Heart right ventricle (tissue), 16 donors: ENCODE measurements around the gene NARF. TPM values are rescaled to one million over a fixed set of nuclear protein-coding genes. Genes with fewer than 3 reads are reported as not detected.
A peak's percentile ranks its signal among the peaks of the same experiment; 100 is the strongest.
"Not testable (repeated sequence)": the region's sequence is repeated elsewhere in the genome, so short reads cannot be mapped to it uniquely, and the experiment has no call there.

Experiments used
- ATAC-seq, 8 donors: fragments of 200-7000 bp; cut with Tn5 transposase; one replicate each; pipeline ENCODE4 v1.9.1; 2020; ENCODE audit warnings: mild to moderate bottlenecking in 8 of 8, moderate library complexity in 8 of 8, moderate number of reproducible peaks in 1 of 8
- DNase-seq, 2 donors: peaks; one replicate each; pipeline ENCODE4 v3.0.0-alpha.2; 2020
- H3K27ac ChIP-seq, 10 donors: fragments of 200-600 bp; sonication (generic) in 2 of 10; one replicate each; pipeline versions ENCODE4 v1.5.0 to v1.8.0; 2020 to 2022; ENCODE audit warnings: mild to moderate bottlenecking in 3 of 10
- H3K27me3 ChIP-seq, 7 donors: fragments of 200-600 bp; one replicate each; pipeline ENCODE4 v1.8.0; 2021 to 2022; ENCODE audit warnings: mild to moderate bottlenecking in 2 of 7
- H3K36me3 ChIP-seq, 9 donors: fragments of 200-600 bp; sonication (generic) in 1 of 9; one replicate each; pipeline versions ENCODE4 v1.5.0 to v1.8.0; 2020 to 2022; ENCODE audit warnings: mild to moderate bottlenecking in 2 of 9
- H3K4me1 ChIP-seq, 9 donors: fragments of 200-600 bp; sonication (generic) in 1 of 9; one replicate each; pipeline versions ENCODE4 v1.5.0 to v1.8.0; 2020 to 2022; ENCODE audit warnings: mild to moderate bottlenecking in 4 of 9
- H3K4me3 ChIP-seq, 10 donors: fragments of 200-600 bp; sonication (generic) in 2 of 10; one replicate each; pipeline versions ENCODE4 v1.5.0 to v1.8.0; 2020 to 2022; ENCODE audit warnings: mild to moderate bottlenecking in 7 of 10, moderate library complexity in 2 of 10
- H3K9me3 ChIP-seq, 11 donors: fragments of 200-600 bp in 10 of 11; sonication (generic) in 2 of 11; one replicate each; pipeline versions ENCODE4 v1.5.0 to v1.8.0; 2013 to 2022; ENCODE audit warnings: mild to moderate bottlenecking in 2 of 11, control low read depth in 1 of 11, moderate library complexity in 1 of 11
- CTCF ChIP-seq, 9 donors: fragments of 200-600 bp; sonication (generic) in 2 of 9; IDR thresholded peaks; one replicate each; pipeline versions ENCODE4 v1.5.0 to v1.8.0; 2021 to 2022; ENCODE audit warnings: antibody characterized with exemption in 9 of 9, mild to moderate bottlenecking in 5 of 9, moderate library complexity in 1 of 9
- WGBS, 2 donors: extraction: QIAGEN DNeasy Blood & Tissue Kit; methylation state at CpG; one replicate each; pipeline ENCODE4 v1.1.7; 2013; ENCODE audit warnings: inconsistent platforms in 1 of 2; 5-methylcytosine and 5-hydroxymethylcytosine counted together
- intact Hi-C, 10 donors: fragments of 100-400 bp; cut with DNase I; formaldehyde crosslinking; loops; one replicate each; pipeline versions ENCODE4 v1.11.1 to v1.14.2; 2022
- polyA plus RNA-seq, 2 donors: library from polyadenylated mRNA; stranded (reverse); fragments of 200-250 nt; gene quantifications; one replicate each; pipeline ENCODE4 v1.2.3, GENCODE V29; 2013
- total RNA-seq, 10 donors: library from RNA; stranded (reverse); fragmentation: NEBNext Ultra II Directional in 3 of 10; extraction: Animal tissue kit (Norgen Biotek cat#: 25700) in 3 of 10; gene quantifications; one replicate each; pipeline versions ENCODE4 v1.2.1 to v1.2.4, GENCODE V29; 2021 to 2023
- donor health status: Arrhythmogenic right ventricular cardiomyopathy.
- donor health status: ischemic (EF 13 %, LVEDD 7.1; RV severe dilation, severe dysfunction).
- donor health status: healthy with polysubstance abuse.
- donor health status: DM: no; HTN: yes; CAD: no.
- donor health status: DM: no; HTN: no; CAD: no.
- donor health status: ischemic (EF 25% LVEDD 6.9; RV normal size, moderate dysfunction).
- donor health status: ischemic (EF 25% LVEDD 5.7; RV mildly dilated, moderate dysfunction).
- donor health status: healthy.
- donor health status: DM: yes; HTN: yes; CAD: no.
- donor health status: Ischemic cardiomyopathy.
- donor health status: ischemic (EF 35%, LVEDD 5.7; RV mildly dilated, moderate dysfunction).
- donor health status: nonischemic (EF 11% LVEDD 7.7; RV severe dilation, severe dysfunction).
- donor health status: DM: yes; HTN: yes; CAD: no.
- donor health status: PGD.
- donor health status: ischemic (EF 29% LVEDD 5.4; RV normal size, mild dysfunction).
- donor health status: nonischemic (EF 23%, LVEDD 6.1; RV moderate dilation, normal function).

NARF gene
- total and polyA plus RNA-seq, 12 donors, result 48.4 to 179 (median 64.5) TPM

DNA sequence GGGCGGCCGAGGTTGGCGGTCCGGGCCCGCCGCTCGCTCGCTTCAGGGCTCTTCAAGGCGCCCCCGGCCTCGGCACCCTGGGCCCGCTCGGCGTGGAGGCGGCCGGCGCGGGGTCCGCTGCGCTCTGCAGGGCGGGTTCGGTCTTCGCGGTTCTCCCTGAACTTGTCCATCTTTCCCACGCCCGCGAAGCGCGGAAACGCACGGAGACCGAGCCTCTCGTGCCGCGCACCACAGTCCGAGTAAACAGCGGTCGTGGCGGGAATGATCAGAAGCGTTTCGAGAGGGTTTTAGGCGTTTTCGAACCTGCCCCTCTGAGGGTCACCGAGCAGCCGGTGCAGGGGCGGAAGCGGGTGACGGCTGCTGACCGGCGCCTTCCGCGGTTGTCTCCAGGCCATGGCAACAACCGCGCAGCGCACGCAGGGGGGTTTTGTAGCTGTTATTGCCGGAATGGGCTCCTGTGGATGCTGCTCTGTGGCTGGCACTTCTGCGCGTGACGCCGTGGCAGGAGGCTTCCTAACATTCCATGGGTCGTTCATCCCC is 414 bp downstream of the NARF start:
- no peaks in the 10 kb centered on the region for H3K27me3 ChIP-seq
- peak in 3 of 8 donors; percentile 0 to 9 (median 1) for ATAC-seq
- intact Hi-C loops, result loop anchor here in 3 of 10 donors (5.0 to 10.0 kb wide), 3 partner anchors 38 to 96 kb away; partner anchors contain the start of genes HEXD (in 2 of the 3) and OGFOD3 (in 2 of the 3)
- DNase-seq, result peak in 1 of 2 donors; percentile 35
- H3K27ac ChIP-seq, result peak overlapping the region; percentile 99 to 100 (median 100)
- H3K4me1 ChIP-seq, result peaks cover 10 to 46% (median 35%) of the 10 kb centered on the region in 9 donors
- H3K9me3 ChIP-seq, result no peaks in the 10 kb centered on the region
- peak overlapping the region; percentile 69 to 99 (median 88) for H3K4me3 ChIP-seq
- WGBS, 2 donors, result 0% methylated on average over 62 of the region's 62 CpGs
- peaks cover 0 to 43% (median 18%) of the 10 kb centered on the region in 9 donors for H3K36me3 ChIP-seq
- no peak for TF ChIP-seq CTCF (IDR thresholded peaks at IDR 0.05)

DNA sequence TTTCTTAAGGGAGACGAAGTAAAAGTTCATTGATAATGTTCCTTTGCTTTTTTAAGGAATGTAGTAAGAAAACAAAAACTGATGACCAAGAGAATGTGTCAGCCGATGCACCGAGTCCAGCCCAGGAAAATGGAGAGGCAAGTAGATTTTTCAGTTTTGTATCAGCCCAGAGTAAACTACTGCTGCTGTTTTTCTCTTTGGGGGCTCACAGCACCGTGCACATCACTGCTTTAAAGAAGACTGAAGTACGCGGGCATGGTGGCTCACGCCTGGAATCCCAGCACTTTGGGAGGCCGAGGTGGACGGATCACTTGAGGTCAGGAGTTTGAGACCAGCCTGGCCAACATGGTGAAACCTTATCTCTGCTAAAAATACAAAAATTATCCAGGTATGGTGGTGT is 1.4 kb downstream of the NARF start:
- H3K9me3 ChIP-seq, H3K27ac ChIP-seq, ATAC-seq, DNase-seq, H3K27me3 ChIP-seq: not testable (repeated sequence)
- H3K4me1 ChIP-seq, result peaks cover 10 to 55% (median 44%) of the 10 kb centered on the region in 9 donors
- WGBS, 2 donors, result 96 to 97% methylated on average over 9 of the region's 9 CpGs
- intact Hi-C loops, result loop anchor here in 3 of 10 donors (5.0 to 10.0 kb wide), 3 partner anchors 37 to 95 kb away; partner anchors contain the start of genes HEXD (in 2 of the 3) and OGFOD3 (in 2 of the 3)
- peaks cover 0 to 53% (median 18%) of the 10 kb centered on the region in 9 donors for H3K36me3 ChIP-seq
- H3K4me3 ChIP-seq, result peak overlapping the region in 3 of 10 donors; percentile 72 to 97 (median 83)

- H3K9me3 ChIP-seq, result no peaks in the 10 kb centered on the region
- intact Hi-C loops, result no loop called here
- no peak for ATAC-seq
- 60 to 74% methylated on average over 10 of the region's 10 CpGs for WGBS, 2 donors
- no peak overlapping the region for H3K27ac ChIP-seq
- H3K4me1 ChIP-seq, result peaks cover 10 to 49% (median 39%) of the 10 kb centered on the region in 9 donors
- H3K4me3 ChIP-seq, result no peak overlapping the region
- no peak for TF ChIP-seq CTCF (IDR thresholded peaks at IDR 0.05)
- peaks cover 4 to 73% (median 24%) of the 10 kb centered on the region in 9 donors for H3K36me3 ChIP-seq
- no peaks in the 10 kb centered on the region for H3K27me3 ChIP-seq
- DNase-seq, result peak in 1 of 2 donors; percentile 18
Measured at GRCh38 chr17:82461827-82462524, 3.4 kb downstream of the NARF start.

DNA sequence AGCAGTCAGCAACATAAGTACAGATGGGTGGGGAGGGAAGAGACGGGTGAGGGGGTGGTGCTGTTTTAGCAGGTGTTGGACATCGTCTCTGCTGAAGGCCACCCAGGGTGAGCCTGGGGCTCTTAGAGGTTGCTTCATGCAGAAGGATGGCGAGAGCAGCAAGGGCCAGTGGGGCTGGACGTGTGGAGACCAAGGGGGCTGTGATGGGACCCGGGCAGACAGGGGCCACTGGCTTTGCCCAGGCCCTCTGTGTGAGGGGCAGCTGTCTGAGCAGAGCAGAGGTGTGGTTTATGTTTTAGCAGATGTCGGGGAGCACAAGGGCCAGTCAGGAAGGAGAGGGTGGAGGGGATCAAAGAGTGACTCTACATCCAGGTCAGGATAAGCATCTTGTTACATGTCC is 4.8 kb downstream of the NARF start:
- H3K9me3 ChIP-seq, result no peaks in the 10 kb centered on the region
- peak overlapping the region in 8 of 10 donors; percentile 9 to 69 (median 44) for H3K27ac ChIP-seq
- peaks cover 5 to 40% (median 30%) of the 10 kb centered on the region in 9 donors for H3K4me1 ChIP-seq
- peaks cover 4 to 87% (median 39%) of the 10 kb centered on the region in 9 donors for H3K36me3 ChIP-seq
- DNase-seq (no peak), ATAC-seq (peak in 1 of 8 donors; percentile 3)
- no peak overlapping the region for H3K4me3 ChIP-seq
- WGBS, 2 donors, result 73 to 79% methylated on average over 6 of the region's 6 CpGs
- intact Hi-C loops, result no loop called here
- H3K27me3 ChIP-seq, result no peaks in the 10 kb centered on the region
- no peak for TF ChIP-seq CTCF (IDR thresholded peaks at IDR 0.05)
